ENCODE results near the gene CTF1.
"Not testable (repeated sequence)": the region's sequence is repeated elsewhere in the genome, so short reads cannot be mapped to it uniquely, and the experiment has no call there.

Gene CTF1

DNA sequence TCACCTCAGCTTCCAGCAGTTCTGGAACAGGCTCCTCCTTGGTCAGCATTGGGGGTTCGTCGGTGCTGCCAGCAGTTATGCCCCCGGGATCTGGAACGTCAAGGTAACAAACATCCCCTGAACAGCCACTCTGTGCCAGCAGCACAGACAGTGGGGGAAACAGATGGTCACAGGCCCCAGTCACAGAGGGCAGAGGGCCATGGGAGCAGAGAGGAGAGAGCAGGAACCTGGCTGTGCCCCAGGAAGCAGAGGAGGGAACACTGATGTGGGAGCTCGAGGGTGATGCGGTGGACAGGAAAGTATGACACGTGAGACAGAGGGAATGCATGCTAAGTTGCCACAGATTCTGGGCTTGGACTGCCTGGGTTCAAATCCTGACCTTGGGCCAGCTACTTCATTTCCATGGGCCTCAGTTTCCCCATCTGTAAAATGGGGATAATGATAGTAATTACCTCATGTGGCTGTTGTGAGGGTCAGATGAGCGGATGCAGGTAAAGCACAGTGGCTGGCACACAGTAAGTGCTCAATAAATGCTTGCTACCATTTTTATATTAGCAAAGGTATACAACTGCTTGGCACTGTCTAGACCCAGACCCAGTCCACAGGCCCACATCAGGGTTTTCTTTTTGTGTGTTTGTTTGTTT lies 7.4 kb upstream of the CTF1 start:
- H3K4me3 ChIP-seq (ENCODE audit: low read length), result no peak overlapping the region
- peaks cover 6% of the 10 kb centered on the region; the same call in 1 of the 2 replicates for H3K4me1 ChIP-seq (ENCODE audit: insufficient read depth, low read length)
- no peaks in the 10 kb centered on the region for H3K9me3 ChIP-seq (ENCODE audit: insufficient read depth, low read depth, low read length)
- 95% methylated on average over 8 of the region's 8 CpGs for WGBS
- no peaks in the 10 kb centered on the region for H3K27me3 ChIP-seq (ENCODE audit: insufficient read depth, low read length)
- H3K36me3 ChIP-seq (ENCODE audit: insufficient read depth, low read length), result peaks cover 21% of the 10 kb centered on the region; the same call in 1 of the 2 replicates
- H3K27ac ChIP-seq (ENCODE audit: low read depth, low read length), result no peak overlapping the region
- no peak overlapping the region for H3K9ac ChIP-seq (ENCODE audit: low read depth, low read length)

- WGBS, result 83% methylated on average over 5 of the region's 5 CpGs
- Histone ChIP-seq H3K4me1 (ENCODE audit: insufficient read depth, low read length) (peaks cover 10% of the 10 kb centered on the region; the same call in 1 of the 2 replicates), H3K36me3 (ENCODE audit: insufficient read depth, low read length) (peaks cover 21% of the 10 kb centered on the region; the same call in 1 of the 2 replicates), H3K9me3 (ENCODE audit: insufficient read depth, low read depth, low read length) (no peaks in the 10 kb centered on the region), H3K9ac (ENCODE audit: low read depth, low read length) (no peak overlapping the region), H3K4me3 (ENCODE audit: low read length) (no peak overlapping the region), H3K27ac (ENCODE audit: low read depth, low read length) (no peak overlapping the region), H3K27me3 (ENCODE audit: insufficient read depth, low read length) (peaks cover 6% of the 10 kb centered on the region)
These were observed 6.7 kb upstream of the CTF1 start for GRCh38 chr16:30889721-30890120.

DNA sequence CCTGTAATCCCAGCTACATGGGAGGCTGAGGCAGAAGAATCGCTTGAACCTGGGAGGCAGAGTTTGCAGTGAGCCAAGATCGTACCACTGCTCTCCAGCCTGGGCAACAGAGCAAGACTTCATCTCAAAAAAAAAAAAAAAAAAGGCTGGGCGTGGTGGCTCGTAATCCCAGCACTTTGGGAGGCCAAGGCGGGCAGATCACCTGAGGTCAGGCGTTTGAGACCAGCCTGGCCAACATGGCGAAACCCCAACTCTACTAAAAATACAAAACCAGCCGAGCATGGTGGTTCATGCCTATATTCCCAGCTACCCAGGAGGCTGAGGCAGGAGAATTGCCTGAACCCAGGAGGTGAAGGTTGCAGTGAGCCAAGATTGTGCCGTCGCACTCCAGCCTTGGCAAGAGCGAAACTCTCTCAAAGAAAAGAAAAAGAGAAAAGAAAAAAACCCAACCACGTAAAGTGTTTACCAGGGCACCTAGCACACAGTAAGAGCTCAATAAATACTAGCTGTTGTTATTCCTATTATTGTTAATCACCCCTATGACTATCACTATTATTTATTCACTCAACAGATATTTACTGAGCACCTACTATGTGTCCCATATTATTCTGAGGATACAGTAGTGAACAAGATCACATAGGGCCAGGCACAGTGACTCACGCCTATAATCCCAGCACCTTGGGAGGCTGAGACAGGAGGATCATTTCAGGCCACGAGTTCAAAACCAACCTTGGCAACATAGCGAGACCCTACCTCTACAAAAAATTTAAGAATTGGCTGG lies 5.2 kb upstream of the CTF1 start:
- 94% methylated on average over 14 of the region's 15 CpGs for WGBS
- Histone ChIP-seq H3K4me1 (ENCODE audit: insufficient read depth, low read length) (peaks cover 15% of the 10 kb centered on the region; the same call in 1 of the 2 replicates), H3K27me3 (ENCODE audit: insufficient read depth, low read length) (peaks cover 13% of the 10 kb centered on the region), H3K36me3 (ENCODE audit: insufficient read depth, low read length) (peaks cover 17% of the 10 kb centered on the region; the same call in 1 of the 2 replicates)
- H3K9me3 ChIP-seq (ENCODE audit: insufficient read depth, low read depth, low read length); H3K9ac ChIP-seq (ENCODE audit: low read depth, low read length); H3K4me3 ChIP-seq (ENCODE audit: low read length); H3K27ac ChIP-seq (ENCODE audit: low read depth, low read length): not testable (repeated sequence)

GRCh38 chr16:30892670-30893416 lies 3.6 kb upstream of the CTF1 start:
- peaks cover 15% of the 10 kb centered on the region; the same call in 1 of the 2 replicates for H3K36me3 ChIP-seq (ENCODE audit: insufficient read depth, low read length)
- 86% methylated on average over 18 of the region's 20 CpGs for WGBS
- H3K27me3 ChIP-seq (ENCODE audit: insufficient read depth, low read length), result peaks cover 13% of the 10 kb centered on the region
- H3K9me3 ChIP-seq (ENCODE audit: insufficient read depth, low read depth, low read length), result no peaks in the 10 kb centered on the region
- no peak overlapping the region for H3K27ac ChIP-seq (ENCODE audit: low read depth, low read length)
- peak overlapping the region; percentile 94 for H3K4me3 ChIP-seq (ENCODE audit: low read length)
- H3K9ac ChIP-seq (ENCODE audit: low read depth, low read length), result no peak overlapping the region
- peaks cover 15% of the 10 kb centered on the region; the same call in 1 of the 2 replicates for H3K4me1 ChIP-seq (ENCODE audit: insufficient read depth, low read length)

DNA sequence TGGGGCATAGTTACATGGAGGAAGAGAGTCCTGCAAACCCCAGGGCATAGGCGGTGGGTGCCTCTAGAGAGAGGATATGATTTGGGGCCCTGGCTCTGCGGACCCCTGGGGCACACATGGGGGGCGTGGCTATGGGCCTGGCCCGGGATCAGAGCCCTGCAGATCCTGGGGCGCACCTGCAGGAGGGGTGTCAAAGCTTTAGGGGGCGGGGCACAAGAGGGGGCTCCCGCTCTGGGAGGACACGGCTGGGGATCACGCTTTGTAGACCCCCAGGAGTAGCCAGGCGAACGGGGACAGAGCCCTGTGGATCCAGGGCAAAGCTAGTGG lies 3.0 kb upstream of the CTF1 start:
- H3K27me3 ChIP-seq (ENCODE audit: insufficient read depth, low read length), result peaks cover 13% of the 10 kb centered on the region
- H3K4me3 ChIP-seq (ENCODE audit: low read length), result peak overlapping the region; percentile 94
- H3K27ac ChIP-seq (ENCODE audit: low read depth, low read length), result no peak overlapping the region
- 7% methylated on average over 11 of the region's 11 CpGs for WGBS
- H3K9ac ChIP-seq (ENCODE audit: low read depth, low read length), result peak overlapping the region; percentile 89
- peaks cover 15% of the 10 kb centered on the region; the same call in 1 of the 2 replicates for H3K36me3 ChIP-seq (ENCODE audit: insufficient read depth, low read length)
- peaks cover 15% of the 10 kb centered on the region; the same call in 1 of the 2 replicates for H3K4me1 ChIP-seq (ENCODE audit: insufficient read depth, low read length)
- H3K9me3 ChIP-seq (ENCODE audit: insufficient read depth, low read depth, low read length), result no peaks in the 10 kb centered on the region

- WGBS, result under 1% methylated on average over 97 of the region's 97 CpGs
- H3K27me3 ChIP-seq (ENCODE audit: insufficient read depth, low read length), result peaks cover 15% of the 10 kb centered on the region
- H3K36me3 ChIP-seq (ENCODE audit: insufficient read depth, low read length), result peaks cover 12% of the 10 kb centered on the region; the same call in 1 of the 2 replicates
- peaks cover 15% of the 10 kb centered on the region; the same call in 1 of the 2 replicates for H3K4me1 ChIP-seq (ENCODE audit: insufficient read depth, low read length)
- H3K27ac ChIP-seq (ENCODE audit: low read depth, low read length), result peak within 1 kb of the TSS; percentile 40; the same call in 1 of the 2 replicates
- peak within 1 kb of the TSS; percentile 89 for H3K9ac ChIP-seq (ENCODE audit: low read depth, low read length)
- peak within 1 kb of the TSS; percentile 94 for H3K4me3 ChIP-seq (ENCODE audit: low read length)
- no peaks in the 10 kb centered on the region for H3K9me3 ChIP-seq (ENCODE audit: insufficient read depth, low read depth, low read length)
These were observed 2.5 kb upstream of the CTF1 start, which contains the start of gene BCL7C for GRCh38 chr16:30893744-30894539. Gene BCL7C, minus strand, starts transcription at chr16:30894077. Its CDS starts 133 bp downstream, at chr16:30893944.

DNA sequence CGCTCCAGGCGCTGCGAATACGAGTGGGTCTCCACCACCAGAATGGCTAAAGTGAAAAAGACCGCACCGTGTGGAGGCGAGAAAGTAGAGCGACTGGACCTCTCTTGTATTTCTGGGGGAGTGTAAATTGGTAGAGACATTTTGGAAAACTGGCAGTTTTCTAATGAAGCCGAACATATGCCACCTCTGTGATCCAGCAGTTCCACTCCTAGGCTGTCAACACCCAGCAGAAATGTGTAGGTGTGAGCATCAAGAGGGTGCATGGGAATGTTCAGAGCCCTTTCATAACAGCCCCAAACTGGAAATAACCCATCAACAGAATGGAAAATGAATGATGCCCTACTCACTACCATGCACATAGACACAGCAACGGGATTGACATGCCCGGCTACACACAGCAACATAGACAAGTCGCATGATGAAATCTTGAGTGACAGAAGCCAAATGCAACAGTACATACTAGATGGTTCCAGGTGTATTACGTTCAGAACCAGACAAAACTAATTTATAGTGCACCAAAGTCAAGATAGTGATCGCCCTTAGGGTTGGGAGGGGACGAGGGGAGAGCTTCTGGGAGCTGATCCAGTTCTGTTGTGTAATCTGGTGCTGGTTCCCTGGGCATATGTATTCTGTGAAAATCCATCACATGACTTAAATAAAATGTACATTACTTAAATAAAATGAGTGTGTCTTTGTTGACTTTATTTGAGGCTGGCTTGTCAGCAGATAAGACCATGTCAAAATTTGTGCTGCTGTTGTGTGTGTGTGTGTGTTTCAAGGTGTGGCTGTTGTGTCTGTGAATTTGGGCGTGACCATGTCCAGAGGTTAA lies 1.7 kb upstream of the CTF1 start:
- Histone ChIP-seq H3K9me3 (ENCODE audit: insufficient read depth, low read depth, low read length) (no peaks in the 10 kb centered on the region), H3K36me3 (ENCODE audit: insufficient read depth, low read length) (0 out of 2 replicates have a peak, but pooled peaks cover 4% of the 10 kb centered on the region), H3K4me1 (ENCODE audit: insufficient read depth, low read length) (peaks cover 15% of the 10 kb centered on the region; the same call in 1 of the 2 replicates), H3K9ac (ENCODE audit: low read depth, low read length) (peak overlapping the region; percentile 67), H3K4me3 (ENCODE audit: low read length) (peak overlapping the region; percentile 94), H3K27ac (ENCODE audit: low read depth, low read length) (no peak overlapping the region; the same call in 1 of the 2 replicates), H3K27me3 (ENCODE audit: insufficient read depth, low read length) (peaks cover 20% of the 10 kb centered on the region)
- 59% methylated on average over 16 of the region's 16 CpGs for whole genome bisulfite sequencing

DNA sequence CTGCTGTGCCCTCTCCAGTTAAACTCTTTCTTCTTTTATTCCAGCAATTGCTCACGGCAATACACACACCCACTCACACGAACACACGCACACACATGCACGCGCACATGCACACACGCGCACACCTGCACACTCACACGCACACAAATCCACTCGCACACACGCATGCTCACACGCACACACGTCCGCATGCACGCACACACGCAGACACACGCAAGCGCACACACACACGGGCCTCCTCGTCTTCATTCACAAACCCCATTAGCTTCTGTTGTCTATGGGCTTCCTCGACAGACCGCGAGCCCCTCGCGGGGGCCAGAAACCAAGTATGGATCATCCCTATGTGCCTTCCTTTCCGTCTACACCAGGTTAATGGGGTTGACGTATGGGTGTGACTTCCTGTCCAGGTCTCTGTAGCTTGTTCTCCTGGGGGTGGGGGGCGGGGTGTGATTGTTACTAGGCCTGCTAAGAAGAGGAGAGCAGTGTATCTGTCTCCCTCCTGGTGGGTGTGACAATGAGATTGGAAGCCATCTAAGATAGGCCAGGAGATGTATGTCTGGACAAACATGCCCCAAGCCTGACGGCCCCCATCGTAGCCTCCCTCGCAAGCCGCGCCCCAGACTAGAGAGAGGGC lies 670 bp upstream of the CTF1 start:
- Histone ChIP-seq H3K4me3 (ENCODE audit: low read length) (peak overlapping the region; percentile 81), H3K36me3 (ENCODE audit: insufficient read depth, low read length) (0 out of 2 replicates have a peak, but pooled peaks cover 2% of the 10 kb centered on the region), H3K4me1 (ENCODE audit: insufficient read depth, low read length) (peaks cover 15% of the 10 kb centered on the region; the same call in 1 of the 2 replicates), H3K9me3 (ENCODE audit: insufficient read depth, low read depth, low read length) (no peaks in the 10 kb centered on the region), H3K9ac (ENCODE audit: low read depth, low read length) (peak overlapping the region; percentile 69), H3K27ac (ENCODE audit: low read depth, low read length) (peak overlapping the region; percentile 90), H3K27me3 (ENCODE audit: insufficient read depth, low read length) (peaks cover 27% of the 10 kb centered on the region)
- 65% methylated on average over 32 of the region's 32 CpGs for WGBS

- Histone ChIP-seq H3K27ac (ENCODE audit: low read depth, low read length) (peak overlapping the region; percentile 90), H3K9ac (ENCODE audit: low read depth, low read length) (peak overlapping the region; percentile 69), H3K4me1 (ENCODE audit: insufficient read depth, low read length) (peaks cover 15% of the 10 kb centered on the region; the same call in 1 of the 2 replicates)
These were observed 697 bp downstream of the CTF1 start for GRCh38 chr16:30896889-30897733.

More at GRCh38 chr16:30896889-30897733, 697 bp downstream of the CTF1 start:
- peaks cover 38% of the 10 kb centered on the region for H3K27me3 ChIP-seq (ENCODE audit: insufficient read depth, low read length)
- H3K4me3 ChIP-seq (ENCODE audit: low read length), result peak overlapping the region; percentile 81
- H3K36me3 ChIP-seq (ENCODE audit: insufficient read depth, low read length), result no peaks in the 10 kb centered on the region
- no peaks in the 10 kb centered on the region for H3K9me3 ChIP-seq (ENCODE audit: insufficient read depth, low read depth, low read length)
- 20% methylated on average over 31 of the region's 31 CpGs for WGBS

Measured in HUES64 (cell line).